Vagina (tissue), 2 donors: Measurements from ENCODE around the gene TRPM5.

ENCODE experiments used
- CTCF ChIP-seq, 3 experiments: fragments of 450-650 bp in 2 of 3; fragments of 200-600 bp in 1 of 3; sonication (generic) in 1 of 3; IDR thresholded peaks; one replicate each; pipeline ENCODE4 v1.5.1; 2017 to 2019; ENCODE audit warnings: antibody characterized with exemption in 3 of 3, mild to moderate bottlenecking in 2 of 3, moderate library complexity in 2 of 3
- POLR2A ChIP-seq, 2 donors: fragments of 450-650 bp; IDR thresholded peaks; one replicate each; pipeline ENCODE4 v1.6.1; 2017; ENCODE audit warnings: antibody characterized with exemption in 2 of 2, mild to moderate bottlenecking in 2 of 2, moderate library complexity in 2 of 2
- POLR2AphosphoS5 ChIP-seq, 2 donors: sonication (generic); formaldehyde crosslinking; IDR thresholded peaks; one replicate each; pipeline ENCODE4 v1.9.0; 2017; ENCODE audit warnings: antibody characterized with exemption in 2 of 2, mild to moderate bottlenecking in 2 of 2, low read depth in 1 of 2; ENCODE audit not compliant: insufficient read depth in 1 of 2

GRCh38 chr11:2461253-2461955 lies 17.1 kb upstream of the TRPM5 start:
- TF ChIP-seq CTCF (IDR thresholded peaks at IDR 0.05) (no peak), POLR2AphosphoS5 (IDR thresholded peaks at IDR 0.05; ENCODE audit: insufficient read depth in 1 of 2, low read depth in 1 of 2) (no peak), POLR2A (IDR thresholded peaks at IDR 0.05) (no peak)
